AG04449 (cell line): ENCODE results near the gene ZNF385C.
"Not testable (repeated sequence)": the region's sequence is repeated elsewhere in the genome, so short reads cannot be mapped to it uniquely, and the experiment has no call there.

ENCODE experiments used
- CTCF ChIA-PET: fragments of 350-600 bp; formaldehyde crosslinking; extraction: SDS; loops from one replicate; lab custom pipeline; 2021; ENCODE audit warnings: antibody characterized with exemption; lab: Yijun Ruan, JAX
- POLR2A ChIA-PET: fragments of 400-600, 350-600 bp; formaldehyde crosslinking; extraction: SDS; loops from one replicate; lab custom pipeline; 2020; ENCODE audit warnings: antibody characterized with exemption, inconsistent platforms; lab: Yijun Ruan, JAX
- DNase-seq: peaks from one replicate; pipeline ENCODE4 v3.0.0-alpha.2; 2010; ENCODE audit warnings: low read depth, low spot score
- H3K4me3 ChIP-seq: 2 replicates; pipeline ENCODE4 v1.5.1; 2011; ENCODE audit warnings: low read depth, mild to moderate bottlenecking, control low read depth, low read length
- TF ChIP-seq, protein P1 (sequence below): IDR thresholded peaks from one replicate; pipeline ENCODE4 v1.5.1; 2011; ENCODE audit warnings: mild to moderate bottlenecking, moderate library complexity, low read length, control low read depth, inconsistent platforms; ENCODE audit not compliant: insufficient read depth; ENCODE audit errors: missing control alignments

The ZNF385C gene, protein sequence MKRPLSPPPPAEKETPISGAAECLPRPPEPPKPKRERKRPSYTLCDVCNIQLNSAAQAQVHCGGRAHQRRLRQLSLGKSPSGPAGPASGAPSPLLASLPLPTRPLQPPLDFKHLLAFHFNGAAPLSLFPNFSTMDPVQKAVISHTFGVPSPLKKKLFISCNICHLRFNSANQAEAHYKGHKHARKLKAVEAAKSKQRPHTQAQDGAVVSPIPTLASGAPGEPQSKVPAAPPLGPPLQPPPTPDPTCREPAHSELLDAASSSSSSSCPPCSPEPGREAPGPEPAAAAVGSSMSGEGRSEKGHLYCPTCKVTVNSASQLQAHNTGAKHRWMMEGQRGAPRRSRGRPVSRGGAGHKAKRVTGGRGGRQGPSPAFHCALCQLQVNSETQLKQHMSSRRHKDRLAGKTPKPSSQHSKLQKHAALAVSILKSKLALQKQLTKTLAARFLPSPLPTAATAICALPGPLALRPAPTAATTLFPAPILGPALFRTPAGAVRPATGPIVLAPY

DNA sequence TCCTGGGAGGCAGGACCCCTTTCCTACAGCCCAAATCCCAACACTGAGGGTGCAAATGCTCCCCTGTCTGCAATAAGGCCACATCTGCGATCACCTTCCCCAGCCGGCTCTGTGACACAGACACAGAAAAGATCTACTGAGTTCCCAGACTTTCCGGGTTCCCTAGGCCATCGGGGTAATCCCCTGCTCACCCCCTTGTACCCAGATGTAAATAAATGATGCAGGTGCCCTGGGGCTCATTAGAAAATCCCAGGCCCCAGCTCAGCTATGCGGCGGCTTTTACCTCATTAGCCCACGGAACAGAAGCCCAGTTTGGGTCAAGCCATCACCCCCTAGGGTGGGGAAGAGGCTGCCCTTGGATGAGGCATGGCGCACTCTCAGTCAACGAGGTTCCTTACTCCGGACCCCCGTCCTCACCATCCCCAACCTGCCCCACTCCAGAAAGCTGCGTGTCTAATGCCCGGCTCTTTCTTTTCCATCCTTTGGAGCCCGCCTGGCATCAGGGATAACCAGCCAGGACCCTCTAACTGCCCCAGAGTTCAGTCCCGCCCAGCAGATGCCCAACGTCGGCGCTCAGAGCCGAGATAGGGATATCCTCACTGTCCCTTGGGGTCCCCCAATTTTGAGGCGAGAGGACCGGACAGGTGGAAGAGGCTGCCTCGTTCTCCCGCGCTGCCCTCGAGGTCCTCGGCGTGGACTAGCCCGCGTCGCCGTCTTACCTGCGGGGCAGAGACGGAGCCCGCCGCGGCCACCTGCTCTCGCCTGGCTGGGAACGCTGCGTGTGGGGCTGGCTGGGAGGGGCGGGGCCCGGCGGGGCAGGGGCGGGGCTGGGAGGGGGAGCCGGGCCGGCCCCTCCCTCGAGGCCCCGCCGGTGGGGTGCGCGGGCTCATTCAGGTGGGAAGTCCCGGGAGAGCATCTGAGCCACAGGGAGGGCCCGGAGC, at the start of gene ZNF385C:
ZNF385C (minus strand) TSS at position 783 of the 941 bp plus-strand sequence. CDS start 35,417 bp downstream, outside the sequence.
- no peak within 1 kb of the TSS for H3K4me3 ChIP-seq
- no peak for DNase-seq
- TF ChIP-seq, protein P1, sequence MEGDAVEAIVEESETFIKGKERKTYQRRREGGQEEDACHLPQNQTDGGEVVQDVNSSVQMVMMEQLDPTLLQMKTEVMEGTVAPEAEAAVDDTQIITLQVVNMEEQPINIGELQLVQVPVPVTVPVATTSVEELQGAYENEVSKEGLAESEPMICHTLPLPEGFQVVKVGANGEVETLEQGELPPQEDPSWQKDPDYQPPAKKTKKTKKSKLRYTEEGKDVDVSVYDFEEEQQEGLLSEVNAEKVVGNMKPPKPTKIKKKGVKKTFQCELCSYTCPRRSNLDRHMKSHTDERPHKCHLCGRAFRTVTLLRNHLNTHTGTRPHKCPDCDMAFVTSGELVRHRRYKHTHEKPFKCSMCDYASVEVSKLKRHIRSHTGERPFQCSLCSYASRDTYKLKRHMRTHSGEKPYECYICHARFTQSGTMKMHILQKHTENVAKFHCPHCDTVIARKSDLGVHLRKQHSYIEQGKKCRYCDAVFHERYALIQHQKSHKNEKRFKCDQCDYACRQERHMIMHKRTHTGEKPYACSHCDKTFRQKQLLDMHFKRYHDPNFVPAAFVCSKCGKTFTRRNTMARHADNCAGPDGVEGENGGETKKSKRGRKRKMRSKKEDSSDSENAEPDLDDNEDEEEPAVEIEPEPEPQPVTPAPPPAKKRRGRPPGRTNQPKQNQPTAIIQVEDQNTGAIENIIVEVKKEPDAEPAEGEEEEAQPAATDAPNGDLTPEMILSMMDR, result no peak
- POLR2A ChIA-PET, result interaction anchor here (0.8 to 0.9 kb wide), 2 partner anchors 23 to 367 kb away, joined by 3 to 4 read pairs; partner anchors contain the start of gene KAT2A
- CTCF ChIA-PET, result interaction anchor here (0.8 to 25.6 kb wide), 7 partner anchors 12 to 76 kb away, joined by 3 to 451 read pairs (median 8); partner anchors contain the start of genes DNAJC7 and NKIRAS2

DNA sequence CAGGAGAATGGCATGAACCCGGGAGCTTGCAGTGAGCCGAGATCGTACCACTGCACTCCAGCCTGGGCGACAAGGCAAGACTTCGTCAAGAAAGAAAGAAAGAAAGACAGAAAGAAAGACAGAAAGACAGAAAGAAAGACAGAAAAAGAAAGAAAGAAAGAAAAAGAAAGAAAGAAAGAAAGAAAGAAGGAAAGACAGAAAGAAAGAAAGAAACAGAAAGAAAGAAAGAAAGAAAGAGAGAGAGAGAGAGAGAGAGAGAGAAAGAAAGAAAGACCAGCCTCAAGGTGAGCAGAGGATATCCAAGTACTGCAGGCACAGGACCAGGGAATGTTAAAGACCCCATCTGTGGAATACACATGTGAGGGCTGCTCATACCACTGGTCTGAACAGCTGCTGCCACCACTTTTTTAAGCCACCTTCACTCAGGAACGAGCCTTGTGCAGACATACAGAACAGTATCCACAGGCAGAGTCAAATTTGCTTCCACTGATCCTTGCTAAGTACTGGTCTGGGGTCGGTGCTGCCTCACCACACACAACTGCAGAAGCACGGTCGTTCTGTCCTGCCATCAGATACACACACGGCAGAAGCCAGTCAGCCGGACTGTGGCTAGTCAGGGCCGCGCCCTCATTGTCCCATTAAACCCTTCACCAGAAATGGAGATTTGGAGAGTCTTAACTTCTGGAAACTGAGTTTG, 48.8 kb upstream of the ZNF385C start:
- no peak for DNase-seq
- H3K4me3 ChIP-seq, result no peak overlapping the region
- TF ChIP-seq, protein P1, result no peak
- ChIA-PET CTCF (no interaction called here), POLR2A (no interaction called here)

DNA sequence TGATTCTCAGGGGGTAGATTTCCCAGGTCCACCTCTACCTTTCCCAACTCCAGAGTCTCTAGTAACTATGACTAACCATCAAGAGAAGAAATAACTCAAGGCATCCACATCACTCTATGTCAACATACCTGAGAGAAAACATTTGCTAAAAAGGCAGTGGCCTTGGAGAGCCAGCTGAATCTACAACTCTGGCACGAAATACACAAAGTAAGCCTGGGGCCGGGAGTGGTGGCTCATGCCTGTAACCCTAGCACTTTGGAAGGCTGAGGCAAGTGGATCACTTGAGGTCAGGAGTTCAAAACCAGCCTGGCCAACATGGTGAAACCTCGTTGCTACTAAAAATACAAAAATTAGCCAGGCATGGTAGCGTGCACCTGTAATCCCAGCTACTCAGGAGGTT, 44.9 kb upstream of the ZNF385C start:
- DNase-seq, H3K4me3 ChIP-seq: not testable (repeated sequence)
- POLR2A ChIA-PET, result interaction anchor here (1.2 to 2.4 kb wide), 2 partner anchors 11 to 134 kb away, joined by 3 to 8 read pairs; no protein-coding TSS in a partner anchor
- CTCF ChIA-PET, result interaction anchor here (0.6 to 2.4 kb wide), 9 partner anchors 8 to 123 kb away, joined by 3 to 13 read pairs (median 3); partner anchors contain the start of genes HSPB9 and NKIRAS2

DNA sequence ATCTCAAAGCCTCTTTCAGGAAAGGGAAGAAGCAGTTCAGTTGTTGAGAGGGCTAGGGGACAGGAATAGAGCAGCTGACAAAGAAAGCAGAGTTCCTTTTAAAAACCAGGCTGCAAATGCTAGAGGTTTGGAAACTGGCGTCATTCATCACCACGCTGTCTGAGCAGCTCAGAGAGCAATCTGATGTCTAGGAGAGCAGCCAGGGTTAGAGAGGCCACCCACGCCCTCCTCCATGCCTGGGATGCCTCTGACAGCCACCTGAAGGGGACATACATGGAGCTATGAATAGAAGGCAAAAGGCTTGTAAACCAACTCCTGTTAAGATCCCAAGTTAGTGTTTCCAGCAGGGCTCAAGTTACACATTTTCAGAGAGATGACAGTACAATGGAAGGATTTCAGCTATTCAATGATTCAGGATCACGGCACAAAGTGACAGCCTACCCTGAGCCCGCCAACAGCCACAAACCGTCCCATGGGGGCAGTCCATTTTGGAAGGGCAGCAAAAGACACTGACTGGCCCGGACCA, 44.2 kb upstream of the ZNF385C start:
- ChIA-PET POLR2A (interaction anchor here (1.2 to 2.4 kb wide), 2 partner anchors 11 to 135 kb away, joined by 3 to 8 read pairs; no protein-coding TSS in a partner anchor), CTCF (interaction anchor here (0.6 to 2.4 kb wide), 10 partner anchors 9 to 125 kb away, joined by 3 to 13 read pairs (median 3); partner anchors contain the start of genes DNAJC7, HSPB9 and NKIRAS2)
- TF ChIP-seq, protein P1, result no peak
- no peak overlapping the region for H3K4me3 ChIP-seq
- DNase-seq, result peak; percentile 56

DNA sequence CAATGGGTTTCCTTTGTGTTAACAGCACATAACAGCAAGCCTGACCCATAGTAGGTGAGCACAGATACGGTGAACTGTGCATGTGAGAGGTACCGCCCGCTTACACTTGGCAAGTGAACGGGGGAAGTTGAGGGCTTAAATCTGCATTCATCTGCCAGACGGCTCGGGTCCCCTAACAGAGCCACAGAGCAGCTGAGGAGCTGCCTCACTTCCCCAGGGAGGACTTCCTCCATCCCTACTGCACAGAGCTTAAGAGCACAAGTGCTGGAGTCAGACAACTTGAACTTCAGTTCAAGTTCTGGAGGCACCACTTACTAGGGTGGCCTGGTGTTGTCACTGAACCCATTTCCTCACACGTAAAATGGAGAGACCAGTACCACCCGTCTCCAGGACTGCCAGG, 43.1 kb upstream of the ZNF385C start:
- POLR2A ChIA-PET, result interaction anchor here (2.4 kb wide), 1 partner anchor 12 kb away, joined by 8 read pairs; no protein-coding TSS in a partner anchor

DNA sequence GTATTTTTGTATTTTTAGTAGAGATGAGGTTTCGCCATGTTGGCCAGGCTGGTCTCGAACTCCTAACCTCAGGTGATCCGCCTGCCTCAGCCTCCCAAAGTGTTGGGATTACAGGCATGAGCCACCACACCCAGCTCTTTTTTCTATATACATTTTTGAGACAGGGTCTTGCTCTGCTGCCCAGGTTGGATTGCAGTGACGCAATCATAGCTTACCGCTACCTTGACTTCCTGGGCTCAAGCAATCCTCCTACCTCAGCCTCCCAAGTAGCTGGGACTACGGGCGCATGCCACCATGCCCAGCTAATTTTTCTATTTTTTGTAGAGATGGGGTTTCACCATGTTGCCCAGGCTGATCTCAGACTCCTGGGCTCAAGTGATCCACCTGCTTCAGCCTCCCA, 42.4 kb upstream of the ZNF385C start:
- POLR2A ChIA-PET, H3K4me3 ChIP-seq, DNase-seq: not testable (repeated sequence)
- CTCF ChIA-PET, result interaction anchor here (1.0 to 2.3 kb wide), 2 partner anchors 13 to 387 kb away, joined by 3 to 5 read pairs; no protein-coding TSS in a partner anchor

More for the DNA sequence above, 43.1 kb upstream of the ZNF385C start:
- TF ChIP-seq, protein P1, result no peak
- CTCF ChIA-PET, result no interaction called here
- no peak overlapping the region for H3K4me3 ChIP-seq
- DNase-seq, result no peak
